ENCODE measurements around the gene ARL6IP1.
"Not testable (repeated sequence)": the region's sequence is repeated elsewhere in the genome, so short reads cannot be mapped to it uniquely, and the experiment has no call there.

The ARL6IP1 gene

DNA sequence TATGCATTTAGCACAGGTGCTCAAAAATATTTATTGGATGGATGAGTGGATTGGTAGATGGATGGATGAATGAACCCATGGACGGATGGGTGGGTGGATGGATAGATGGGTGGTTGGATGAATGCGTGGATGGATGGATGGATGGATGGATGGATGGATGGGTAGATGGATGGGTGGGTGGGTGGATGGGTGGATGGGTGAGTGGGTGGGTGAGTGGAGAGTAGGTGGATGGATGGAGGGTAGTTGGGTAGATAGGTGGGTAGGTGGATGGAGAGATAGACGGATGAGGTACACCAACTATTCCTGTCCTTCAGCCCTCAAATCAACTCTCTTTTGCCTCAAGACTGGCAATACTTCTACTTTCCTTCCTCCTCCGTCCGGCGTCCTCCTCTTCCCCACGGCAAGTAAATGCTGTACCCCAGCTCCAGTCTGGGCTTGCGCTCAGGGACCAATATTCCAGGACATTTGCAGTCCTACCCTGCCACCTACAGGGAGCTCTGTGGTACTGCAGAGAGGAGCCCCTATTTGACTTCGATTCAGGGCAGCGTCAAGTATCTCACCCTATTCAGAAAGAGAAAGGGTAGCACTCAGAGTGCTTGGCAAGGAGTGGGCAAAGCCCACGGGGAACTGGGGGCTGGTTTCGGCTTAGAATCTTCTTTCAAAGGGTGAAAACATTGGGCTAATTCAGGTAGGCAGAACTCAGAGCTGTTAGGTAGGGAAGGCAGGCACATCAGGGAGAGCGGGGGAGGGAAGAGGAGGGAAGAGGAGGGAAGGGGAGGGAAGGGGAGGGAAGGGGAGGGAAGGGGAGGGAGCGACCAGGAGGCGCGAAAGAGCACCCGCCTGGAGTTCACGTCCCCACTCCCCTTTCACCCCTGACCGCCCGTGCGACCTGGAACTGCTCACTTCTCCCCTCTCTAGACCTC lies 41.5 kb downstream of the ARL6IP1 start:
- not testable (repeated sequence) for DNase-seq (ENCODE audit: low spot score)

DNA sequence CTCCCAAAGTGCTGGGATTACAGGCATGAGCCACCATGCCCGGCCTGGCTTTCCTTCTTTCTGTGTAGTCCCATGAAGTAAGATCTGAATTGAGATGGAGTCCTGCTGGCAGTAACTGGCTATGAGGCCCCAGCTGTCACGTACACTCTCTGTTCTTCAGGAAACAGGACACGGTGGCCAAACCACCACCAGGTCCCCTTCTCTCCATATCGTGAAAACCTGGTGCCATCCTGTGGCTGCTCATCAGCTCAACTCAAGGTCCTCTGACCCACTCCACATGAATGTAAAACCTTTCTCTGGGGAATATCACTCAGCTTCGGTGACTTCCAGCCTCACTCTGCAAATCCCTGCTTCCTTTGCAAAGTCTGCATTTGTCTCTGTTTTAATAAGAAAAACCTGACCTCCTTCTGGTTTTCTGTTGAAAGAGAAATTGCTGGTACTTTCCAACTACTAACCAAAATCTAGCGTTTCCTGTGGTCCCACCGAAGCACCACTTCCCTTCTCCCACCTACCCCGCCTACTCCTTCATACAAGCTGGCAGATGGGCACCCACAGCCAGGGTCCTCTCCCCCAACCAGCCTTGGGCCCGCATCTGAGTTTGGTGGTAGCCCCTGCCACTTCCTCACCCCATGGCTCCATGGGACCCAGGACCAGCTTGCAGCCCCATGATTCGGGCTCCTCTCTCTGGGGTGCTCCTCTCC lies 43.2 kb downstream of the ARL6IP1 start:
- not testable (repeated sequence) for DNase-seq (ENCODE audit: low spot score)

DNA sequence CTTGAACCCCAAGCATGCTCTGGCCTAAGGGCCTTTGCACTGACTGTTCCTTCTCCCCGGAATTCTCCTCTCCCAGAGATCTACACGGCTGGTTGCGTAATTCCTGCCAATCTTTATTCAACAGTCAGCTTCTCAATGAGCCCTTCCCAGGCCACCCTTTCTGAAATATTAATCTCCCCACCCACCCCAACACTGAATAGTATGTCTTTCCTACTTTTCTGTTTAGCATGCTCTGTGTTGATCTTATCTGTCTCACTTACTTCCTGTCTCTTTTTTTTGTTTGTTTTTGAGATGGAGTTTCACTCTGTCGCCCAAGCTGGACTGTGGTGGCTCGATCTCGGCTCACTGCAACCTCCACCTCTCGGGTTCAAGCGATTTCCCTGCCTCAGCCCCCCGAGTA lies 44.7 kb downstream of the ARL6IP1 start:
- DNase-seq (ENCODE audit: low spot score) = not testable (repeated sequence)

DNA sequence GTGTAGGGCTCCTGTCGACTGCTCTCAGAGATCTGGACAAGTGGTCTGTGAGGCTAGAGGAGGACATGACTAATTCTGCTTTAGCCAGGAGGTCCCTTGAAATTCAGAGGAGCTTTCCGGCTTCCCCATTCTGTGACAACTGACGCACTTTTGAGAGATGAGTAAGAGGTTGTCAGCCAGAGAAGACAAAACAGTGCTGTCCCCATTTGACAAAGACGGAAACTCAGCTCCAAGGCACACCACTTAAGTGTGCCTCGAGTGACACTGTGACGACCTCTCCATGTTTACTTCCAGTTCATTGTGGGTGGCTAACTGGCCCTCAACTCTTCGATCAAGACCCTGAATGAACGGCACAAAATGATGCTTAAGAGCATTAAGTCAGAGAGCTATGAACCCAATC lies 58.5 kb downstream of the ARL6IP1 start:
- not testable (repeated sequence) for DNase-seq (ENCODE audit: low spot score)
